Smooth muscle cell (in vitro differentiated cells): Measurements from ENCODE around the gene CHL1. TPM values are rescaled to one million over a fixed set of nuclear protein-coding genes. Genes with fewer than 3 reads are reported as not detected.
"Not testable (repeated sequence)": the region's sequence is repeated elsewhere in the genome, so short reads cannot be mapped to it uniquely, and the experiment has no call there.

ENCODE experiments used
- DNase-seq: peaks from one replicate; lab custom pipeline; 2025; ENCODE audit not compliant: unreplicated experiment; lab: John Stamatoyannopoulos, UW
- H2AFZ ChIP-seq: fragments of 200-600 bp; sonication (generic); 2 replicates; pipeline ENCODE4 v1.6.0; 2016; ENCODE audit warnings: antibody characterized with exemption, low read depth, mild to moderate bottlenecking
- H3F3A ChIP-seq: fragments of 200-600 bp; sonication (generic); 2 replicates; pipeline ENCODE4 v1.6.0; 2017; ENCODE audit warnings: antibody characterized with exemption, low read depth
- H3K27ac ChIP-seq: fragments of 200-600 bp; sonication (generic); 2 replicates; pipeline ENCODE4 v1.5.1; 2016; ENCODE audit warnings: low read depth, mild to moderate bottlenecking
- H3K27me3 ChIP-seq: fragments of 200-600 bp; sonication (generic); 2 replicates; pipeline ENCODE4 v1.6.1; 2016; ENCODE audit warnings: low read depth, mild to moderate bottlenecking
- H3K36me3 ChIP-seq: fragments of 200-600 bp; sonication (generic); 2 replicates; pipeline ENCODE4 v1.5.1; 2016; ENCODE audit warnings: low read depth
- H3K4me1 ChIP-seq: fragments of 200-600 bp; sonication (generic); 2 replicates; pipeline ENCODE4 v1.5.1; 2016; ENCODE audit warnings: low read depth
- H3K4me2 ChIP-seq: fragments of 200-600 bp; sonication (generic); 2 replicates; pipeline ENCODE4 v1.6.0; 2016; ENCODE audit warnings: mild to moderate bottlenecking
- H3K4me3 ChIP-seq: fragments of 200-600 bp; sonication (generic); 2 replicates; pipeline ENCODE4 v1.5.1; 2016; ENCODE audit warnings: mild to moderate bottlenecking
- H3K79me2 ChIP-seq: fragments of 200-600 bp; sonication (generic); 2 replicates; pipeline ENCODE4 v1.6.0; 2016; ENCODE audit warnings: low read depth, mild to moderate bottlenecking
- H3K9ac ChIP-seq: fragments of 200-600 bp; sonication (generic); 2 replicates; pipeline ENCODE4 v1.6.0; 2016; ENCODE audit warnings: low read depth
- H3K9me3 ChIP-seq: fragments of 200-600 bp; sonication (generic); replicated peaks from 2 replicates; pipeline ENCODE4 v1.5.1; 2016; ENCODE audit warnings: low read depth
- H4K20me1 ChIP-seq: fragments of 200-600 bp; sonication (generic); 2 replicates; pipeline ENCODE4 v1.6.0; 2016; ENCODE audit warnings: low read depth
- WGBS: methylation state at CpG from one replicate; pipeline ENCODE4 v1.1.7; 2016; ENCODE audit warnings: low lambda C conversion rate; 5-methylcytosine and 5-hydroxymethylcytosine counted together
- polyA plus RNA-seq: library from polyadenylated mRNA; unstranded; fragments of >200 nt; fragmentation: Nextera tagmentation; extraction: Ambion mirVana; gene quantifications from 2 replicates; pipeline ENCODE4 v1.2.1, GENCODE V29; 2016
- total RNA-seq: library from RNA; depleted of rRNA; stranded (reverse); fragments of >200 nt; gene quantifications from 2 replicates; pipeline ENCODE4 v1.2.3, GENCODE V29; 2014
- TF ChIP-seq, protein P1 (sequence below): fragments of 200-600 bp; sonication (generic); IDR thresholded peaks from 2 replicates; pipeline ENCODE4 v1.5.1; 2017; ENCODE audit warnings: borderline replicate concordance, mild to moderate bottlenecking, antibody characterized with exemption; ENCODE audit not compliant: insufficient read depth, poor library complexity, severe bottlenecking

Gene CHL1
- total and polyA plus RNA-seq, 2 experiments from 2014 or later = not detected

GRCh38 chr3:364287-364686 is 167.7 kb downstream of the CHL1 start:
- no peak overlapping the region for H3K4me2 ChIP-seq
- no peaks in the 10 kb centered on the region for H3K9me3 ChIP-seq
- no peak overlapping the region for H2AFZ ChIP-seq
- 91% methylated on average over 4 of the region's 4 CpGs for WGBS
- TF ChIP-seq, protein P1, sequence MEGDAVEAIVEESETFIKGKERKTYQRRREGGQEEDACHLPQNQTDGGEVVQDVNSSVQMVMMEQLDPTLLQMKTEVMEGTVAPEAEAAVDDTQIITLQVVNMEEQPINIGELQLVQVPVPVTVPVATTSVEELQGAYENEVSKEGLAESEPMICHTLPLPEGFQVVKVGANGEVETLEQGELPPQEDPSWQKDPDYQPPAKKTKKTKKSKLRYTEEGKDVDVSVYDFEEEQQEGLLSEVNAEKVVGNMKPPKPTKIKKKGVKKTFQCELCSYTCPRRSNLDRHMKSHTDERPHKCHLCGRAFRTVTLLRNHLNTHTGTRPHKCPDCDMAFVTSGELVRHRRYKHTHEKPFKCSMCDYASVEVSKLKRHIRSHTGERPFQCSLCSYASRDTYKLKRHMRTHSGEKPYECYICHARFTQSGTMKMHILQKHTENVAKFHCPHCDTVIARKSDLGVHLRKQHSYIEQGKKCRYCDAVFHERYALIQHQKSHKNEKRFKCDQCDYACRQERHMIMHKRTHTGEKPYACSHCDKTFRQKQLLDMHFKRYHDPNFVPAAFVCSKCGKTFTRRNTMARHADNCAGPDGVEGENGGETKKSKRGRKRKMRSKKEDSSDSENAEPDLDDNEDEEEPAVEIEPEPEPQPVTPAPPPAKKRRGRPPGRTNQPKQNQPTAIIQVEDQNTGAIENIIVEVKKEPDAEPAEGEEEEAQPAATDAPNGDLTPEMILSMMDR = no peak
- H3F3A ChIP-seq = no peaks in the 10 kb centered on the region
- no peak for DNase-seq
- H3K27ac ChIP-seq = no peak overlapping the region
- no peaks in the 10 kb centered on the region for H4K20me1 ChIP-seq
- H3K79me2 ChIP-seq = no peaks in the 10 kb centered on the region
- no peak overlapping the region for H3K9ac ChIP-seq
- H3K36me3 ChIP-seq = no peaks in the 10 kb centered on the region
- no peaks in the 10 kb centered on the region for H3K4me1 ChIP-seq
- peaks cover 6% of the 10 kb centered on the region for H3K27me3 ChIP-seq
- no peak overlapping the region for H3K4me3 ChIP-seq

DNA sequence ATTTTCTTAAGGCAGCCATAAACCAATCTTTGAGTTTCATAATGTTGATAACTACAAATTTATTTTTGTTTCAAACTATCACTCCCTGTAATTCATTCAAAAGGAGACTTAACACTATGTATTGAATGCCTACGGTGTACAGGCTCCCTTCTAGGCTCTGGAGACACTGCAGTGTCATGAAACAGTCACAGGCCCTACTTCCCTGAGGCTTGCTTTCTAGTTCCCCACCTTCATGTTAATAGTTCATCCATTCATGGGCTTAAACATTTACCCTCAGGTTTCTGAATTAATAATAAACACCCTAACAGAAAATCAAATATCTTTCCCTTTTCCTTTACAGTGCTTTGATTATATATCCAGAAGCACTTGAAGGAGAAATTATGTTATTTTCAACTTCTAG is 168.7 kb downstream of the CHL1 start:
- H3K4me3 ChIP-seq = no peak overlapping the region
- TF ChIP-seq, protein P1 = no peak
- no peak overlapping the region for H3K9ac ChIP-seq
- H3K4me2 ChIP-seq = no peak overlapping the region
- no peaks in the 10 kb centered on the region for H3F3A ChIP-seq
- no peaks in the 10 kb centered on the region for H3K79me2 ChIP-seq
- H3K27ac ChIP-seq = no peak overlapping the region
- no peaks in the 10 kb centered on the region for H3K9me3 ChIP-seq
- no peaks in the 10 kb centered on the region for H4K20me1 ChIP-seq
- no peaks in the 10 kb centered on the region for H3K36me3 ChIP-seq
- H3K27me3 ChIP-seq = peaks cover 6% of the 10 kb centered on the region
- WGBS = 80% methylated on average over 1 of the region's 1 CpG
- no peak for DNase-seq
- H3K4me1 ChIP-seq = no peaks in the 10 kb centered on the region
- H2AFZ ChIP-seq = no peak overlapping the region

DNA sequence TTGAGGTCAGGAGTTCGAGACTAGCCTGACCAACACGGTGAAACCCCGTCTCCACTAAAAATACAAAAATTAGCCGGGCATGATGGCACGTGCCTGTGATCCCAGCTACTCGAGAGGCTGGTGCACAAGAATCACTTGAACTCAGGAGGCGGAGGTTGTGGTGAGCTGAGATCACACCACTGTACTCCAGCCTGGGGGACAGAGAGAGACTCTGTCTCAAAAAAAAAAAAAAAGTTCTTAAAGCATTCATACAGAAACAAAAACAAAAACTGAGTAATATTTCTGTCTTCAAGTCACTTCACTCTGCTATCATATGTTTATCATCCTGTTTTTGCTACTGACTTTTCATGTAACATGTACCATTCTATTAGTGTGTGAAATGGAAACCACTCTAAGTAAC is 169.7 kb downstream of the CHL1 start:
- H2AFZ ChIP-seq, DNase-seq, H3K4me1 ChIP-seq, H3K27ac ChIP-seq, H3K79me2 ChIP-seq, H3K4me3 ChIP-seq, H3K4me2 ChIP-seq, H4K20me1 ChIP-seq, H3K36me3 ChIP-seq, H3F3A ChIP-seq, H3K27me3 ChIP-seq, H3K9ac ChIP-seq, H3K9me3 ChIP-seq: not testable (repeated sequence)
- 87% methylated on average over 7 of the region's 7 CpGs for WGBS

- Histone ChIP-seq H3K9me3 (no peaks in the 10 kb centered on the region), H3K36me3 (no peaks in the 10 kb centered on the region), H3K79me2 (no peaks in the 10 kb centered on the region), H3K4me1 (no peaks in the 10 kb centered on the region), H2AFZ (no peak overlapping the region), H3F3A (no peaks in the 10 kb centered on the region), H3K4me3 (no peak overlapping the region), H3K9ac (no peak overlapping the region), H4K20me1 (no peaks in the 10 kb centered on the region), H3K27me3 (no peaks in the 10 kb centered on the region), H3K27ac (no peak overlapping the region), H3K4me2 (no peak overlapping the region)
- 57% methylated on average over 6 of the region's 6 CpGs for WGBS
- no peak for DNase-seq
- TF ChIP-seq, protein P1 = no peak
Measured at GRCh38 chr3:373193-373779, 176.7 kb downstream of the CHL1 start.
